ENCODE data around the gene RRM1.

GRCh38 chr11:4063348-4063747 is 31.3 kb upstream of the RRM1 start:
- TF ChIP-seq CTCF (IDR thresholded peaks at IDR 0.05; ENCODE audit: low read depth, low read length, missing input control) (no peak), TAF1 (conservative IDR thresholded peaks at IDR 0.05) (no peak), SP1 (IDR thresholded peaks at IDR 0.05) (no peak), REST (IDR thresholded peaks at IDR 0.05) (no peak), FOXA1 (IDR thresholded peaks at IDR 0.05) (no peak), YY1 (IDR thresholded peaks at IDR 0.05) (no peak), FOXA2 (IDR thresholded peaks at IDR 0.05) (no peak), JUND (IDR thresholded peaks at IDR 0.05) (no peak), GABPA (IDR thresholded peaks at IDR 0.05 in 1 of 2, conservative IDR thresholded peaks at IDR 0.05 in 1 of 2) (no peak), RXRA (IDR thresholded peaks at IDR 0.05) (no peak)
